ENCODE measurements around the gene DENND6B.
A peak's percentile ranks its signal among the peaks of the same experiment; 100 is the strongest.
"Not testable (repeated sequence)": the region's sequence is repeated elsewhere in the genome, so short reads cannot be mapped to it uniquely, and the experiment has no call there.

The DENND6B gene

GRCh38 chr22:50284479-50284878 is 42.3 kb downstream of the DENND6B start:
- no peak for DNase-seq

- DNase-seq, result no peak
Measured at GRCh38 chr22:50283821-50284220, 43.0 kb downstream of the DENND6B start.

- DNase-seq, result no peak
Measured at GRCh38 chr22:50282361-50283155, 44.3 kb downstream of the DENND6B start.

- DNase-seq, result no peak
Measured at GRCh38 chr22:50281957-50282356, 44.9 kb downstream of the DENND6B start.

- DNase-seq, result no peak
Measured at GRCh38 chr22:50281384-50281760, 45.4 kb downstream of the DENND6B start.

- DNase-seq, result no peak
Measured at GRCh38 chr22:50280708-50281383, 46.0 kb downstream of the DENND6B start.

- DNase-seq, result no peak
Measured at GRCh38 chr22:50280022-50280707, 46.6 kb downstream of the DENND6B start.

GRCh38 chr22:50278956-50279619 is 47.7 kb downstream of the DENND6B start:
- DNase-seq, result no peak

GRCh38 chr22:50278461-50278860 is 48.4 kb downstream of the DENND6B start:
- no peak for DNase-seq

- no peak for DNase-seq
Measured at GRCh38 chr22:50277761-50278160, 49.1 kb downstream of the DENND6B start.

- peak; percentile 27 for DNase-seq
Measured at GRCh38 chr22:50276143-50276542, 50.7 kb downstream of the DENND6B start.

- DNase-seq, result no peak
Measured at GRCh38 chr22:50275181-50276055, 51.4 kb downstream of the DENND6B start.

- no peak for DNase-seq
Measured at GRCh38 chr22:50274771-50275170, 52.0 kb downstream of the DENND6B start.

GRCh38 chr22:50274311-50274710 is 52.5 kb downstream of the DENND6B start:
- DNase-seq, result peak; percentile 25

- not testable (repeated sequence) for DNase-seq
Measured at GRCh38 chr22:50273781-50274180, 53.0 kb downstream of the DENND6B start.

- DNase-seq, result not testable (repeated sequence)
Measured at GRCh38 chr22:50273352-50273751, 53.5 kb downstream of the DENND6B start.

GRCh38 chr22:50272044-50272802 is 54.6 kb downstream of the DENND6B start:
- no peak for DNase-seq

GRCh38 chr22:50271519-50271970 is 55.3 kb downstream of the DENND6B start:
- DNase-seq, result peak; percentile 34

GRCh38 chr22:50270666-50271394 is 56.0 kb downstream of the DENND6B start:
- no peak for DNase-seq

- DNase-seq, result peak; percentile 34
Measured at GRCh38 chr22:50269970-50270665, 56.7 kb downstream of the DENND6B start, which contains the start of gene MAPK11. MAPK11 (minus strand) TSS chr22:50270380; CDS start chr22:50270292, 88 bp downstream.

Measured in GDM1 (cell line).